ENCODE results near the gene AMOT.
A peak's percentile ranks its signal among the peaks of the same experiment; 100 is the strongest.

Gene AMOT

DNA sequence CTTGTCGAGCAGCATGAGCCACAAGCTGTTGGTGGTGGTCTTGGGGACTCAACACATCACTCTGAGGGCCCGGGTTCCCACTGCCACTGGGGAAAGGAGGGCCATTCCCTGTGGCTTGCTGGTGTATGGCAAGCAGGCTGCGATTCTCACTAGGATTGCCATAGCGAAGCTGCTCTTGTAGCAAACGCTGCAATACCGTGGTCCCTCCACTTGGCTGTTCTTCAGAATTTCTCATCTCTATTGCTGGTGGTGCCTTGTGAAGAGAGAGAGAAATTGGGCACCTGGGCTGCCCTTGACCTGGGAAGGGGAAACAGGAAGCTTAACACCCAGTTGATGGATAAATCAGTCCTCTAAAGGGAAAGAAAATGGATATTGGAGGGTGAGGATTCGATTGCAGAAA lies 17.7 kb downstream of the AMOT start:
- Histone ChIP-seq H3K4me3 (ENCODE audit: low read depth, low read length) (no peak overlapping the region), H3K36me3 (replicated peaks) (no peaks in the 10 kb centered on the region), H3K27me3 (replicated peaks) (no peaks in the 10 kb centered on the region), H3K27ac (no peak overlapping the region)
- TF ChIP-seq, protein P1, sequence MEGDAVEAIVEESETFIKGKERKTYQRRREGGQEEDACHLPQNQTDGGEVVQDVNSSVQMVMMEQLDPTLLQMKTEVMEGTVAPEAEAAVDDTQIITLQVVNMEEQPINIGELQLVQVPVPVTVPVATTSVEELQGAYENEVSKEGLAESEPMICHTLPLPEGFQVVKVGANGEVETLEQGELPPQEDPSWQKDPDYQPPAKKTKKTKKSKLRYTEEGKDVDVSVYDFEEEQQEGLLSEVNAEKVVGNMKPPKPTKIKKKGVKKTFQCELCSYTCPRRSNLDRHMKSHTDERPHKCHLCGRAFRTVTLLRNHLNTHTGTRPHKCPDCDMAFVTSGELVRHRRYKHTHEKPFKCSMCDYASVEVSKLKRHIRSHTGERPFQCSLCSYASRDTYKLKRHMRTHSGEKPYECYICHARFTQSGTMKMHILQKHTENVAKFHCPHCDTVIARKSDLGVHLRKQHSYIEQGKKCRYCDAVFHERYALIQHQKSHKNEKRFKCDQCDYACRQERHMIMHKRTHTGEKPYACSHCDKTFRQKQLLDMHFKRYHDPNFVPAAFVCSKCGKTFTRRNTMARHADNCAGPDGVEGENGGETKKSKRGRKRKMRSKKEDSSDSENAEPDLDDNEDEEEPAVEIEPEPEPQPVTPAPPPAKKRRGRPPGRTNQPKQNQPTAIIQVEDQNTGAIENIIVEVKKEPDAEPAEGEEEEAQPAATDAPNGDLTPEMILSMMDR (IDR thresholded peaks at IDR 0.05; ENCODE audit: low read depth, low read length, missing control alignments) = peak; percentile 9
- no peak for DNase-seq
- in situ Hi-C loops (cut with HindIII; ENCODE audit: low pct_ligation_motif_present, low sequenced_read_pairs) = no loop called here

DNA sequence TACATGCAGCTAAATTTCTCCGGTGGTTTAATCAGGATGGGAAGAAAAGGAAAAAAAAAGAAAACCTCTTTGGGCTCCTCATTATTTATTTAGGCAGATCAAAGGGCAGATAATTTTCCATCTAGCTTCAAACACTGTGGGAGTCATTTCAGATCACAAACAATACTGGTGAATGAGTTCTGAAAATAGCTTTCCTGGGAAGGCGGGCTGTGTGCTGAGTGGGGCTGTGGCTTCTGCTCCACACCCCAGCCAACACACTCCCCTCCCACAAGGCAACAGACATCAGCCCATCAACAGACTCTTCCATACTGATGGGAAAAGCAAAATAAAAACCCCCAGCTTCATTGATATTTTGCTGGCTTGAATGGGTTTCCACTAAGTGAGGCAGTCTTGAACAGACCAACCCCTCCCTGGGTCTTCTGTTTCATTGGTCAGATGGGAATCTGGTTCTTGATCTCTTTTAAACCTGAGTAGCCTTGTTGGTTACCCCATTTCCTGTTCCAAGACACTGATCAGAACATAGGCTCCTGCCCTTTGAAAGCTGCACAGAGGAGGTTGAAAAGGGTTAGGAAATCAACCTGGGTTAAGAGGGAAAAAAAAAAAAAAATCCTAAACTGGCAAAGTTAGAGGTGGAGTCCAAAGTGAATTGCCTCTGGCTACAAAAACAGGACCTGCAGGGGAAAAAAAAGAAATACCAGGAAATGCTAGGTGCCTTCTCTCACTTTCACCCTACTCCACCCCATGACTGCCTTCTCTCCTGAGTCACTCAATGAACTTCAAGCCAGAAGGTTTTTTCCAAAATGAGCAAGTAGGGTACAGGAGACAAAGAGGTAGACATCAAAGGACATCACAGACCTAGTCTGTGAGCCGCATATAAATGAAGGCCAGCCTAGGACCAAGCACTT lies 20.0 kb downstream of the AMOT start:
- TF ChIP-seq, protein P1 (IDR thresholded peaks at IDR 0.05; ENCODE audit: low read depth, low read length, missing control alignments) = no peak
- no peaks in the 10 kb centered on the region for H3K27me3 ChIP-seq (replicated peaks)
- no peak for DNase-seq
- H3K4me3 ChIP-seq (ENCODE audit: low read depth, low read length) = no peak overlapping the region
- H3K36me3 ChIP-seq (replicated peaks) = no peaks in the 10 kb centered on the region
- H3K27ac ChIP-seq = no peak overlapping the region
- in situ Hi-C loops (cut with HindIII; ENCODE audit: low pct_ligation_motif_present, low sequenced_read_pairs) = no loop called here

DNA sequence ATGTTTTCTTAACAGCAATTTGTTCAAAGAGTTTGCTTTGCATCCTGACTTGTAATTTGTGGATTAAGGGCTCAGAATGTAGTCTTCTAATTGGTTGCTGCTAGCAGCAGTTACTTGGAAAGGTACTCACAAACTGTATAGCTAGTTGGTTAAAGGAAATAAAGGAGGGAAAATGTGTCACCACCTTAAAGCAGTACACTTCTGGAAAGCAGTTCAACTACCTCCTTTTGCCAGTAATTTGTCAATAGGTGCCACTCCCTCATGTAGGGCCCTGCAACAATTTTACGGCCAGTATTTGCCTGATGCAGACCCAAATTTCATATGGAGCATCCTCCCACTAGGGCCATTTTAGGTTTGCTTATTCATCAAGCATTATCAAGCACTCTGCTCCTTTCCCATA lies 20.8 kb downstream of the AMOT start:
- in situ Hi-C loops (cut with HindIII; ENCODE audit: low pct_ligation_motif_present, low sequenced_read_pairs) = no loop called here
- no peaks in the 10 kb centered on the region for H3K36me3 ChIP-seq (replicated peaks)
- no peaks in the 10 kb centered on the region for H3K27me3 ChIP-seq (replicated peaks)
- H3K27ac ChIP-seq = no peak overlapping the region
- H3K4me3 ChIP-seq (ENCODE audit: low read depth, low read length) = no peak overlapping the region
- DNase-seq = no peak
- TF ChIP-seq, protein P1 (IDR thresholded peaks at IDR 0.05; ENCODE audit: low read depth, low read length, missing control alignments) = no peak

DNA sequence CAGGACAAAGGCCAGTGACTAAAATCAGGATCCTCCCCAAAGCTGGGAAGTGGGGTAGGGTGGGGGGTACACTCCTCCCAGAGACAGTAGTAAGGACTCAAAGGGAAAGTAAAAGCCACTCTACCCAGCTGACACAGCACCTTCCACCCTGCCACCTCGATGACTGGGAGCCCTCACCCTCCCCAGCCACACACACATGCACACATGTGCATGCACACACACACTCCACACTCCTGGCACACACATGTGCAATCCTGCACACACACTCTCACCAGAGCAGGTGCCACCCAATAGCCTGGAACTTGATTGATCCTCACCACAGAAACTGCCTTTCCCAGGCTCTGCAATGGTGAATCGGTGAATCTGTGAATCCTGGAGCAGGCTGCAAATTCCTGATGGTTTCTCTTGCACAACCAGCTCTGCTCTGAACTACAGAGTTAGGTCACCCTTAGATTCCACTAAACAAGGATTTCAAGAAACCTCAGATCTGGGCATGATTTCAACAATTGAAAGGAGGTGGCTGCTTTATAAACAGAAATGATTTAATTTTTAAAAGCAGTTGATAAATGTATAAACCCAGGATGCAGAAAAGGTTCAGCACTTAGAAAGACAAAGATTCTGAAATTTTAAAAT lies 21.5 kb downstream of the AMOT start:
- TF ChIP-seq, protein P1 (IDR thresholded peaks at IDR 0.05; ENCODE audit: low read depth, low read length, missing control alignments) = no peak
- no peak overlapping the region for H3K4me3 ChIP-seq (ENCODE audit: low read depth, low read length)
- H3K27ac ChIP-seq = no peak overlapping the region
- H3K27me3 ChIP-seq (replicated peaks) = no peaks in the 10 kb centered on the region
- in situ Hi-C loops (cut with HindIII; ENCODE audit: low pct_ligation_motif_present, low sequenced_read_pairs) = no loop called here
- H3K36me3 ChIP-seq (replicated peaks) = no peaks in the 10 kb centered on the region
- DNase-seq = no peak

DNA sequence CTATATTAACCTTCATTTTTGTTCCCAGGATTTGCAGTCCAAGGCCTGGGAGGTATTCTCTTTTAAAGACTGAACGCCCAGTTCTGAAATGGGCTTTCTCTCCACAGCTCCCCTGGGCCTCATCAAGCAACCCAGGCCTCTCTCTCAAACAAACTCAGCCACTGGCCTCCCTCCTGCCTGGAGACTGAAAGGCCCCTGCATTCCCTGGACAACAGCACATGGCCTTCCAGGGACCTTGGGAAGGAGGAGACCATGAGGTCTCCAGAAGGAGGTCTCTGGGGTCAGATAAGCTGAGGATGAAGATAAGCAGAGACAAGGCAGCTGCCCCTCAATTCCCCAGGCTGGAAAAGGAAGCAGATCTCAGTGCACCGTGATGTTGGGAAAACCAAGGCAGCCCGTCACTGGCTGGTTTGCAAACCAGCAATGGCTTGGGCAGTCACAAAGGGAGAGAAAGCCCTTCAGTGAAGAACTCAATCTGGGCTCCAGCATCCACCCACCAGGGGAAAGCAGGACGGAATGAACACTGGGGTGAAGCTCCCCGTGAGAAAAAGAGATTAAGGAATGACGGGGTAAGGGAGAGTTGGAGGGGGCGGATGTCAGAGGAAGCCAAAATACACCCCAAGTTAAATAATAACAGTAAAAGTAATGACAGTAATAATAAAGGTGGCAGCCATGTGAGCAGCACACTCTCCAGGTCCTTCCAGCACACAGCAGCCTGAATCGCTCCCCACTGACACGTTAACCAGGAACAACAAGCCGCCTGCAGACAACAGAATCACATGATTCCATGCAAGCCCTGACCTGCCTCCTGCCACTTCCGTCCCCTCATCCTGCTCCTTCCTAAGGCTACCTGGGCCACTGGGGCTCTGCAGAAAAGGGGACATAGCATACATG lies 22.3 kb downstream of the AMOT start:
- no peak for DNase-seq
- TF ChIP-seq, protein P1 (IDR thresholded peaks at IDR 0.05; ENCODE audit: low read depth, low read length, missing control alignments) = no peak

More for the DNA sequence above, 22.3 kb downstream of the AMOT start:
- Histone ChIP-seq H3K36me3 (replicated peaks) (no peaks in the 10 kb centered on the region), H3K4me3 (ENCODE audit: low read depth, low read length) (no peak overlapping the region), H3K27ac (no peak overlapping the region), H3K27me3 (replicated peaks) (no peaks in the 10 kb centered on the region)
- in situ Hi-C loops (cut with HindIII; ENCODE audit: low pct_ligation_motif_present, low sequenced_read_pairs) = no loop called here
